Transverse colon (tissue), 4 donors: ENCODE results near the gene DARS1. TPM values are rescaled to one million over a fixed set of nuclear protein-coding genes. Genes with fewer than 3 reads are reported as not detected.

Source experiments
- DNase-seq: peaks from one replicate; pipeline ENCODE4 v3.0.0-alpha.2; 2019
- H3K27ac ChIP-seq, 4 donors: fragments of 200-600 bp; sonication (generic); 2 replicates each; pipeline ENCODE4 v1.5.1; 2016 to 2018; ENCODE audit warnings: inconsistent platforms in 4 of 4
- H3K27me3 ChIP-seq: fragments of 200-600 bp; sonication (generic); 2 replicates; pipeline ENCODE4 v1.5.1; 2017; ENCODE audit warnings: inconsistent platforms
- H3K36me3 ChIP-seq, 4 donors: fragments of 200-600 bp; sonication (generic); 2 replicates each; pipeline ENCODE4 v1.5.1; 2017 to 2019; ENCODE audit warnings: inconsistent platforms in 4 of 4
- H3K4me1 ChIP-seq, 4 donors: fragments of 200-600 bp; sonication (generic); 2 replicates each; pipeline ENCODE4 v1.5.1; 2017 to 2020; ENCODE audit warnings: inconsistent platforms in 4 of 4
- H3K4me3 ChIP-seq, 4 donors: fragments of 200-600 bp; sonication (generic); 1 replicate in 1 of 4; 2 replicates in 3 of 4; pipeline versions ENCODE4 v1.5.1 to v1.6.1; 2017 to 2019; ENCODE audit warnings: inconsistent platforms in 4 of 4
- H3K9me3 ChIP-seq, 2 donors: fragments of 200-600 bp; sonication (generic); 2 replicates each; pipeline ENCODE4 v1.5.1; 2017 to 2019; ENCODE audit warnings: inconsistent platforms in 2 of 2
- CTCF ChIP-seq, 5 experiments: fragments of 200-600 bp in 3 of 5; fragments of 450-650 bp in 2 of 5; sonication (generic) in 3 of 5; IDR thresholded peaks; 1 replicate in 2 of 5; 2 replicates in 3 of 5; pipeline ENCODE4 v1.5.1; 2016 to 2017; ENCODE audit warnings: antibody characterized with exemption in 5 of 5, inconsistent platforms in 3 of 5, mild to moderate bottlenecking in 2 of 5, moderate library complexity in 1 of 5
- EP300 ChIP-seq: sonication (generic); formaldehyde crosslinking; IDR thresholded peaks from one replicate; pipeline ENCODE4 v1.6.1; 2017; ENCODE audit warnings: antibody characterized with exemption, low read depth
- POLR2A ChIP-seq: fragments of 450-650 bp; IDR thresholded peaks from one replicate; pipeline ENCODE4 v1.6.1; 2016; ENCODE audit warnings: antibody characterized with exemption, mild to moderate bottlenecking, moderate library complexity
- POLR2AphosphoS5 ChIP-seq, 3 donors: sonication (generic); formaldehyde crosslinking; IDR thresholded peaks; one replicate each; pipeline ENCODE4 v1.6.1; 2016; ENCODE audit warnings: antibody characterized with exemption in 3 of 3
- WGBS, 2 donors: methylation state at CpG; one replicate each; pipeline ENCODE4 v1.1.5; 2018; ENCODE audit warnings: low coverage in 1 of 2; 5-methylcytosine and 5-hydroxymethylcytosine counted together
- in situ Hi-C, 4 donors: fragments of 200-750 bp; cut with MboI; loops; one replicate each; pipeline versions ENCODE4 v1.15.0 to v1.15.1; 2017; ENCODE audit warnings: low sequenced_read_pairs in 3 of 4, low pct_ligation_motif_present in 1 of 4, low pct_unique_long_range_greater_than_20kb in 1 of 4
- intact Hi-C: fragments of 100-400 bp; cut with DNase I; formaldehyde crosslinking; loops from one replicate; pipeline ENCODE4 v1.15.1; 2023; ENCODE audit warnings: low total_unique reads
- total RNA-seq, 4 donors: library from RNA; depleted of rRNA; stranded (reverse); fragments of >200 nt; gene quantifications; one replicate each; pipeline ENCODE4 v1.1.0, GENCODE V29; 2016

DARS1 gene
- total RNA-seq, 4 donors from 2014 or later = 20.5 to 42.3 (median 37.4) TPM

- Histone ChIP-seq H3K4me1 (peaks cover 0 to 7% (median 3%) of the 10 kb centered on the region in 4 donors), H3K27ac (no peak overlapping the region), H3K36me3 (no peaks in the 10 kb centered on the region), H3K27me3 (no peaks in the 10 kb centered on the region), H3K9me3 (no peaks in the 10 kb centered on the region), H3K4me3 (no peak overlapping the region)
- DNase-seq = no peak
- in situ Hi-C loops (no loop called here), intact Hi-C loops (no loop called here)
- 85 to 86% methylated on average over 3 of the region's 3 CpGs for WGBS, 2 donors
- no peak for TF ChIP-seq EP300
- no peak for TF ChIP-seq POLR2A
- TF ChIP-seq POLR2AphosphoS5 (IDR thresholded peaks at IDR 0.05) = no peak
- no peak for TF ChIP-seq CTCF (IDR thresholded peaks at IDR 0.05)
Measured at GRCh38 chr2:136022396-136023146, 37.1 kb upstream of the DARS1 start.

GRCh38 chr2:136021976-136022375 is 36.5 kb upstream of the DARS1 start:
- intact Hi-C loops = no loop called here
- DNase-seq = no peak
- WGBS, 2 donors = 90 to 97% methylated on average over 4 of the region's 4 CpGs
- peaks cover 0 to 7% (median 3%) of the 10 kb centered on the region in 4 donors for H3K4me1 ChIP-seq
- TF ChIP-seq POLR2A (no peak), CTCF (IDR thresholded peaks at IDR 0.05) (no peak), POLR2AphosphoS5 (IDR thresholded peaks at IDR 0.05) (no peak), EP300 (no peak)
- H3K9me3 ChIP-seq = no peaks in the 10 kb centered on the region
- H3K27me3 ChIP-seq = no peaks in the 10 kb centered on the region
- in situ Hi-C loops = no loop called here
- H3K36me3 ChIP-seq = no peaks in the 10 kb centered on the region
- H3K27ac ChIP-seq = no peak overlapping the region
- H3K4me3 ChIP-seq = no peak overlapping the region

- H3K27ac ChIP-seq = no peak overlapping the region
- 60 to 77% methylated on average over 1 to 2 of the region's 2 CpGs for WGBS, 2 donors
- no peaks in the 10 kb centered on the region for H3K36me3 ChIP-seq
- intact Hi-C loops (no loop called here), in situ Hi-C loops (no loop called here)
- H3K9me3 ChIP-seq = no peaks in the 10 kb centered on the region
- DNase-seq = no peak
- H3K4me3 ChIP-seq = no peak overlapping the region
- peaks cover 0 to 7% (median 3%) of the 10 kb centered on the region in 4 donors for H3K4me1 ChIP-seq
- no peak for TF ChIP-seq POLR2AphosphoS5 (IDR thresholded peaks at IDR 0.05)
- no peak for TF ChIP-seq POLR2A
- TF ChIP-seq EP300 = no peak
- TF ChIP-seq CTCF (IDR thresholded peaks at IDR 0.05) = no peak
- no peaks in the 10 kb centered on the region for H3K27me3 ChIP-seq
Measured at GRCh38 chr2:136021406-136021805, 36.0 kb upstream of the DARS1 start.

- no peaks in the 10 kb centered on the region for H3K27me3 ChIP-seq
- in situ Hi-C loops (no loop called here), intact Hi-C loops (no loop called here)
- no peak for DNase-seq
- 92 to 100% methylated on average over 2 of the region's 2 CpGs for WGBS, 2 donors
- no peaks in the 10 kb centered on the region for H3K9me3 ChIP-seq
- no peaks in the 10 kb centered on the region for H3K36me3 ChIP-seq
- no peak for TF ChIP-seq CTCF (IDR thresholded peaks at IDR 0.05)
- TF ChIP-seq EP300 = no peak
- TF ChIP-seq POLR2A = no peak
- no peak for TF ChIP-seq POLR2AphosphoS5 (IDR thresholded peaks at IDR 0.05)
- no peak overlapping the region for H3K4me3 ChIP-seq
- peaks cover 0 to 6% (median 3%) of the 10 kb centered on the region in 4 donors for H3K4me1 ChIP-seq
- H3K27ac ChIP-seq = no peak overlapping the region
Measured at GRCh38 chr2:136020831-136021230, 35.4 kb upstream of the DARS1 start.
